B cell (primary cell): ENCODE measurements around the gene AOC2. TPM values are rescaled to one million over a fixed set of nuclear protein-coding genes. Genes with fewer than 3 reads are reported as not detected.
"Not testable (repeated sequence)": the region's sequence is repeated elsewhere in the genome, so short reads cannot be mapped to it uniquely, and the experiment has no call there.

Experiments used
- ATAC-seq: fragments of 200-7000 bp; cut with Tn5 transposase; one replicate; pipeline ENCODE4 v1.10.0; 2021; ENCODE audit warnings: low read depth, mild to moderate bottlenecking, moderate number of reproducible peaks, moderate library complexity
- CTCF ChIA-PET: fragments of 350-600 bp; sonication (Branson Sonifier 250); formaldehyde crosslinking; loops from one replicate; lab custom pipeline; 2021; ENCODE audit warnings: antibody characterized with exemption, inconsistent platforms; lab: Charles Lee
- POLR2A ChIA-PET: fragments of 350-600 bp; sonication (Branson Sonifier 250); formaldehyde crosslinking; loops from one replicate; lab custom pipeline; 2021; ENCODE audit warnings: antibody characterized with exemption; lab: Charles Lee
- DNase-seq: peaks from one replicate; pipeline ENCODE4 v3.0.0; 2013
- H2AFZ ChIP-seq: 2 replicates; pipeline ENCODE4 v1.6.1; 2012; ENCODE audit warnings: mild to moderate bottlenecking, low read depth, low read length; ENCODE audit not compliant: insufficient read depth, poor library complexity, severe bottlenecking
- H3K27ac ChIP-seq, 2 donors: 1 replicate in 1 of 2; 2 replicates in 1 of 2; pipeline ENCODE4 v1.5.1; 2012 to 2013; ENCODE audit warnings: low read length in 2 of 2, mild to moderate bottlenecking in 2 of 2, moderate library complexity in 1 of 2
- H3K27me3 ChIP-seq, 4 experiments: fragments of 200-600 bp in 1 of 4; sonication (generic) in 1 of 4; replicated peaks in 1 of 4; 1 replicate in 2 of 4; 2 replicates in 2 of 4; pipeline versions ENCODE4 v1.6.1 to v1.7.0; 2013 to 2016; ENCODE audit warnings: low read length in 3 of 4, mild to moderate bottlenecking in 2 of 4, mixed read lengths in 1 of 4, moderate library complexity in 1 of 4; ENCODE audit not compliant: insufficient read depth in 4 of 4, control insufficient read depth in 3 of 4; ENCODE audit errors: control extremely low read depth in 1 of 4
- H3K36me3 ChIP-seq, 2 experiments: replicated peaks in 1 of 2; 1 replicate in 1 of 2; 2 replicates in 1 of 2; pipeline versions ENCODE4 v1.6.1 to v1.7.1; 2013; ENCODE audit warnings: low read length in 1 of 2; ENCODE audit not compliant: insufficient read depth in 2 of 2, control insufficient read depth in 1 of 2; ENCODE audit errors: control extremely low read depth in 1 of 2, extremely low read depth in 1 of 2
- H3K4me1 ChIP-seq, 2 donors: fragments of 200-600 bp in 1 of 2; sonication (generic) in 1 of 2; 1 replicate in 1 of 2; 2 replicates in 1 of 2; pipeline versions ENCODE4 v1.5.1 to v1.6.1; 2013 to 2017; ENCODE audit warnings: low read length in 2 of 2; ENCODE audit not compliant: control insufficient read depth in 2 of 2, insufficient read depth in 2 of 2
- H3K4me2 ChIP-seq: replicated peaks from 2 replicates; pipeline ENCODE3; 2012; ENCODE audit warnings: mild to moderate bottlenecking, low read depth, low read length; ENCODE audit not compliant: poor library complexity, severe bottlenecking
- H3K4me3 ChIP-seq, 5 experiments: fragments of 200-600 bp in 1 of 5; sonication (generic) in 1 of 5; 1 replicate in 3 of 5; 2 replicates in 2 of 5; pipeline versions ENCODE4 v1.5.1 to v1.7.0; 2011 to 2016; ENCODE audit warnings: low read length in 4 of 5, mild to moderate bottlenecking in 4 of 5, low read depth in 2 of 5, control low read depth in 1 of 5, moderate library complexity in 1 of 5; ENCODE audit not compliant: insufficient read depth in 1 of 5; ENCODE audit errors: control extremely low read depth in 1 of 5, extremely low read depth in 1 of 5
- H3K79me2 ChIP-seq: fragments of 200-600 bp; sonication (generic); one replicate; pipeline ENCODE4 v1.6.0; 2016; ENCODE audit warnings: low read length; ENCODE audit not compliant: control insufficient read depth, insufficient read depth
- H3K9ac ChIP-seq: fragments of 200-600 bp; sonication (generic); 2 replicates; pipeline ENCODE4 v1.6.1; 2017; ENCODE audit warnings: mild to moderate bottlenecking, low read length, moderate library complexity
- H3K9me3 ChIP-seq, 3 donors: one replicate each; pipeline versions ENCODE4 v1.6.1 to v1.7.1; 2013; ENCODE audit warnings: low read length in 2 of 3; ENCODE audit not compliant: control insufficient read depth in 2 of 3, insufficient read depth in 1 of 3; ENCODE audit errors: control extremely low read depth in 1 of 3
- H4K20me1 ChIP-seq: 2 replicates; pipeline ENCODE4 v1.6.0; 2012; ENCODE audit warnings: mild to moderate bottlenecking, low read length; ENCODE audit not compliant: insufficient read depth, control insufficient read depth, poor library complexity, severe bottlenecking
- H3K27ac Mint-ChIP-seq: one replicate; pipeline ENCODE4 v1.8.0; 2021; ENCODE audit warnings: mixed read lengths
- H3K27me3 Mint-ChIP-seq: one replicate; pipeline ENCODE4 v1.8.0; 2021; ENCODE audit warnings: mixed read lengths
- H3K4me1 Mint-ChIP-seq: one replicate; pipeline ENCODE4 v1.8.0; 2021; ENCODE audit warnings: mixed read lengths
- H3K4me3 Mint-ChIP-seq: one replicate; pipeline ENCODE4 v1.8.0; 2021; ENCODE audit warnings: mixed read lengths
- H3K9me3 Mint-ChIP-seq: one replicate; pipeline ENCODE4 v1.8.0; 2022; ENCODE audit warnings: mixed read lengths; ENCODE audit not compliant: insufficient read depth
- EZH2 ChIP-seq: IDR thresholded peaks from 2 replicates; pipeline ENCODE4 v1.6.1; 2012; ENCODE audit warnings: borderline replicate concordance, low read depth, mild to moderate bottlenecking, moderate library complexity, low read length; ENCODE audit not compliant: insufficient read depth, poor library complexity, severe bottlenecking
- WGBS: methylation state at CpG from one replicate; pipeline ENCODE4 v1.1.5; 2013; ENCODE audit warnings: missing lambda C conversion rate; ENCODE audit not compliant: insufficient coverage; 5-methylcytosine and 5-hydroxymethylcytosine counted together
- intact Hi-C: fragments of 100-400 bp; cut with micrococcal nuclease; formaldehyde crosslinking; loops from one replicate; pipeline ENCODE4 v1.10.0; 2022
- polyA plus RNA-seq: library from polyadenylated mRNA; depleted of rRNA; stranded (reverse); fragments of >200 nt; gene quantifications from 2 replicates; pipeline ENCODE4 v1.2.3, GENCODE V29; 2012
- total RNA-seq, 2 donors: library from RNA; stranded (reverse); fragments of 120-200 nt in 1 of 2; gene quantifications; 1 replicate in 1 of 2; 2 replicates in 1 of 2; pipeline versions ENCODE4 v1.2.3 to v1.2.4, GENCODE V29; 2013 to 2022
- TF ChIP-seq, protein P1 (sequence below): fragments of 200-600 bp; IDR thresholded peaks from one replicate; pipeline ENCODE4 v1.8.0; 2022; ENCODE audit warnings: antibody characterized with exemption, mild to moderate bottlenecking

AOC2 gene
- total and polyA plus RNA-seq, 2 donors (not counting 1 experiment from before 2014, with no cell fraction given): 1.9 to 3.8 TPM

GRCh38 chr17:42879596-42879985, 35.2 kb downstream of the AOC2 start:
- Histone ChIP-seq H3K4me3 (no peak overlapping the region), H3K27me3 (peaks cover 0 to 6% (median 0%) of the 10 kb centered on the region in 4 experiments), H3K4me1 (no peaks in the 10 kb centered on the region), H2AFZ (no peak overlapping the region), H3K9me3 (no peaks in the 10 kb centered on the region), H3K4me2 (no peak overlapping the region), H3K27ac (no peak overlapping the region), H4K20me1 (no peaks in the 10 kb centered on the region), H3K79me2 (no peaks in the 10 kb centered on the region), H3K36me3 (no peaks in the 10 kb centered on the region), H3K9ac (no peak overlapping the region)
- no peak for ATAC-seq
- intact Hi-C loops: no loop called here
- Mint-ChIP-seq H3K27ac (no peak overlapping the region), H3K4me3 (no peak overlapping the region), H3K27me3 (peaks cover 25% of the 10 kb centered on the region), H3K4me1 (no peaks in the 10 kb centered on the region), H3K9me3 (no peaks in the 10 kb centered on the region)
- no peak for TF ChIP-seq EZH2
- TF ChIP-seq, protein P1, sequence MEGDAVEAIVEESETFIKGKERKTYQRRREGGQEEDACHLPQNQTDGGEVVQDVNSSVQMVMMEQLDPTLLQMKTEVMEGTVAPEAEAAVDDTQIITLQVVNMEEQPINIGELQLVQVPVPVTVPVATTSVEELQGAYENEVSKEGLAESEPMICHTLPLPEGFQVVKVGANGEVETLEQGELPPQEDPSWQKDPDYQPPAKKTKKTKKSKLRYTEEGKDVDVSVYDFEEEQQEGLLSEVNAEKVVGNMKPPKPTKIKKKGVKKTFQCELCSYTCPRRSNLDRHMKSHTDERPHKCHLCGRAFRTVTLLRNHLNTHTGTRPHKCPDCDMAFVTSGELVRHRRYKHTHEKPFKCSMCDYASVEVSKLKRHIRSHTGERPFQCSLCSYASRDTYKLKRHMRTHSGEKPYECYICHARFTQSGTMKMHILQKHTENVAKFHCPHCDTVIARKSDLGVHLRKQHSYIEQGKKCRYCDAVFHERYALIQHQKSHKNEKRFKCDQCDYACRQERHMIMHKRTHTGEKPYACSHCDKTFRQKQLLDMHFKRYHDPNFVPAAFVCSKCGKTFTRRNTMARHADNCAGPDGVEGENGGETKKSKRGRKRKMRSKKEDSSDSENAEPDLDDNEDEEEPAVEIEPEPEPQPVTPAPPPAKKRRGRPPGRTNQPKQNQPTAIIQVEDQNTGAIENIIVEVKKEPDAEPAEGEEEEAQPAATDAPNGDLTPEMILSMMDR: no peak
- no peak for DNase-seq
- CTCF ChIA-PET: no interaction called here
- 82% methylated on average over 5 of the region's 6 CpGs for WGBS
- POLR2A ChIA-PET: no interaction called here

GRCh38 chr17:42880776-42881310, 36.5 kb downstream of the AOC2 start:
- no peak overlapping the region for H3K27ac Mint-ChIP-seq
- H3K4me1 Mint-ChIP-seq: no peaks in the 10 kb centered on the region
- H3K4me3 Mint-ChIP-seq: no peak overlapping the region
- H3K27me3 Mint-ChIP-seq: peaks cover 20% of the 10 kb centered on the region
- 88% methylated on average over 3 of the region's 5 CpGs for WGBS
- H3K27ac ChIP-seq: no peak overlapping the region
- no peaks in the 10 kb centered on the region for H3K9me3 Mint-ChIP-seq
- CTCF ChIA-PET: no interaction called here
- H3K9me3 ChIP-seq: no peaks in the 10 kb centered on the region
- H3K4me1 ChIP-seq: no peaks in the 10 kb centered on the region
- peaks cover 0 to 6% (median 0%) of the 10 kb centered on the region in 4 experiments for H3K27me3 ChIP-seq
- TF ChIP-seq, protein P1: no peak
- TF ChIP-seq EZH2: no peak
- POLR2A ChIA-PET: no interaction called here
- no peak overlapping the region for H3K4me2 ChIP-seq
- no peak for ATAC-seq
- no peaks in the 10 kb centered on the region for H4K20me1 ChIP-seq
- intact Hi-C loops: no loop called here
- H2AFZ ChIP-seq: no peak overlapping the region
- H3K79me2 ChIP-seq: no peaks in the 10 kb centered on the region
- no peaks in the 10 kb centered on the region for H3K36me3 ChIP-seq
- H3K4me3 ChIP-seq: no peak overlapping the region
- H3K9ac ChIP-seq: no peak overlapping the region
- DNase-seq: no peak

- POLR2A ChIA-PET, H4K20me1 ChIP-seq, H3K27me3 ChIP-seq, H3K27ac ChIP-seq, DNase-seq, H3K9ac ChIP-seq, H3K4me3 ChIP-seq, H3K9me3 Mint-ChIP-seq, H3K79me2 ChIP-seq, H3K4me1 Mint-ChIP-seq, H3K4me2 ChIP-seq, H3K4me3 Mint-ChIP-seq, H3K36me3 ChIP-seq, CTCF ChIA-PET, ATAC-seq, H3K9me3 ChIP-seq, intact Hi-C loops, H2AFZ ChIP-seq, H3K4me1 ChIP-seq, H3K27ac Mint-ChIP-seq: not testable (repeated sequence)
- H3K27me3 Mint-ChIP-seq: peaks cover 25% of the 10 kb centered on the region
- WGBS: 100% methylated on average over 2 of the region's 6 CpGs
Observed at GRCh38 chr17:42881706-42882105, 37.3 kb downstream of the AOC2 start.
